HG03064 (cell line): ENCODE measurements around the gene AP5S1.
"Not testable (repeated sequence)": the region's sequence is repeated elsewhere in the genome, so short reads cannot be mapped to it uniquely, and the experiment has no call there.

Experiments used
- ATAC-seq: cut with Tn5 transposase; IDR thresholded peaks from one replicate; pipeline ENCODE4 v1.9.1; 2021; ENCODE audit warnings: low read depth; ENCODE audit not compliant: unreplicated experiment

The AP5S1 gene

DNA sequence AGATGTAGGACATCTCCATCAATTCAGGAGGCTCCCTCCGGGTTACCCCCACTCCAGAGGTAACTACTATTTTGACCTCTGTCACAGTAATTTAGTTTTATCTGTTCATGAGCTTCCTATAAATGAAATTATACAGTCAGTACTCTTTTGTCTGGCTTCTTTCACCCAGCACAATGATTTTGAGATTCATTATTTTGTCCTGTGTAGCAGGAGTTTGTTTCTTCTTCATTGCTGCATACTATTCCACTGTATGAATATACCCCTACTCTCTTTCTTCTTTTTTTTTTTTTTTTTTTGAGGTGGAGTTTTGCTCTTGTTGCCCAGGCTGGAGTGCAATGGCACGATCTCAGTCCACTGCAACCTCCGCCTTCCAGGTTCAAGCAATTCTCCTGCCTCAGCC lies 11.8 kb upstream of the AP5S1 start:
- no peak for ATAC-seq

DNA sequence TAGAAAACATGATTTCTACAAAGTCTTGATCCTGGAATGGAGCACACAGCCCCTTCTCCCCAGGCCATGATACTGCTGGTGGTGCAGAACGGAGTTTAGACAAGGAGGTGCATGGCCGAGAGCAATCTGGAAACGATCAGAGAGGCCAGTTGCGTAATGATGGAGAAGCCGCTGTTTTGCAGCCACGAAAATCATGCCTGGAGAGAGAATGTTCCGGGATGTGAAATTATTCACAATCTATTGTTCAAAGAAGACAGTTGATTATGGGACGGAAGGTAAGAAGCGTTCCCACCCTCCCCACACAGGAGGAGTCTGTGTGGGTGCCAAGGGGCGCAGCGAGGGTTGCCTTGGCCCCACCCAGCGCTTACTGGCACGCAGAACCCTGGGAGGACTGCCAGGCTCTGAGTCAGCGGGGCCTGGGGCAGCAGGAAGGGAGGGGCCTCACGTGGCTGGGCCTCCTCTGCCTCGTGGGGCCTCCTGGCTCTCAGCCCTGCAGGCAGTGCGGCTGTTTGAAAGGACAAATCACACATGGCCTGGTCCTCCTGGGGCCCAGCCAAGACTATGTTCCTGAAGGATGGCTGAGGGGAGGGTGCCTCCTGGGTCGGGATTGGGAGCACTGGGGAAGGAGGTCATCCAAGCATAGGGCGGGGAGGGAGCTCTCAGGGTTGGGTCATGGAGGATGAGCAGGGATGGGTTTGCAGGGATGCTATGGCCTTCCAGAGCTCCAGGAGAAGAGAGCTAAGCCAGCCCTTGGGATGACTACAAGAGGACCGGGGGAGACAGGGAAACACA lies 8.7 kb upstream of the AP5S1 start:
- no peak for ATAC-seq

DNA sequence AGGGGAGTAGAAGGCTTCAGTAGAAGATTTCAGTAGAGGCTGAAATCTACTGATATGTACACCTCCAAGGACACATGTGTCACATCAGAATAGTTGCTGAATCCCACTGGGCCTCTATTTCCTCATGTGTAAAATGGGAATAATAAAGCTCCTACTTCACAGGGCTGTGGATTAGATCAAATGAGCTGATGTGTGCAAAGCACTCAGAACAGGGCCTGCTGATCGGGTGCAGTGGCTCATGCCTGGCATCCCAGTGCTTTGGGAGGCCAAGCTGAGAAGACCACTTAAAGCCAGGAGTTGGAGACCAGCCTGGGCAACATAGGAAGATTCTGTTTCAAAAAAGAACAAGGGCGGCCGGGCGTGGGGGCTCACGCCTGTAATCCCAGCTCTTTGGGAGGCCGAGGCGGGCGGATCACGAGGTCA lies 8.1 kb upstream of the AP5S1 start:
- no peak for ATAC-seq

DNA sequence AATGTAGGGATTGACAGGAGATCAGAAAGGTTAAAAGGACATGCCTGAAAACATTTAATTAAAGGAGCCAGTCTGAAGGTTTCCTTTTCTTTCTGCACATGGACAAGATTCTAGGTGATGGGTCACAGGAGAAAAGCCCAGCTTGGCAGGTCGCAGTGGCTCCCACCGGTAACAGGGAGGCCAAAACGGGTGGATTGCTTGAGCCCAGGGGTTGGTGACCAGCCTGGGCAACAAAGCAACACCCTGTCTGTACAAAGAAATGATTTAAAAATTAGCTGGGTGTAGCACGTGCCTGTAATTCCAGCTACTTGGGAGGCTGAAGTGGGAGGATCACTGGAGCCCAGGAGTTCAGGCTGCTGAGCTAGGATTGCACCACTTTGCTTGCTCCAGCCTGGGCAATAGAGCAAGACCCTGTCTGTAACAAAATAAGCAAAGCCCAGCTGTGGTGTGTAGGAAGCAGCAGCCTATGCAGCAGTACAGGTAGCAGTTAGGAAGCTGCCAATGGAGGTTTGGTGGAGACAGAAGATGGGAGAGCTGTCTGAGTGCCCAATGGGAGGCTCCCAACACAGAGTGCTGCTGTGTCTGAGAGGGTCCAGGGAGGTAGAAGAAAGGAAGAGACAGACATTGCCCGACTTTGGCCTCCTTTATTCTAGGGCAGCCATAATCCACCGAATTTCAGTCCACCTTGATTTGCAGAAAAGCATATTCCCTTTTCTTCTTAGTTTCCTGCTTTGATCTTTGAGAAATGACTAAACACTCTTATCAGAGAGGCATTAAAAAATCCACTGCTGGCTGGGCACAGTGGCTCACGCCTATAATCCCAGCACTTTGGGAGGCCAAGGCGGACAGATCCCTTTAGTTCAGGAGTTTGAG lies 7.1 kb upstream of the AP5S1 start:
- ATAC-seq = no peak

DNA sequence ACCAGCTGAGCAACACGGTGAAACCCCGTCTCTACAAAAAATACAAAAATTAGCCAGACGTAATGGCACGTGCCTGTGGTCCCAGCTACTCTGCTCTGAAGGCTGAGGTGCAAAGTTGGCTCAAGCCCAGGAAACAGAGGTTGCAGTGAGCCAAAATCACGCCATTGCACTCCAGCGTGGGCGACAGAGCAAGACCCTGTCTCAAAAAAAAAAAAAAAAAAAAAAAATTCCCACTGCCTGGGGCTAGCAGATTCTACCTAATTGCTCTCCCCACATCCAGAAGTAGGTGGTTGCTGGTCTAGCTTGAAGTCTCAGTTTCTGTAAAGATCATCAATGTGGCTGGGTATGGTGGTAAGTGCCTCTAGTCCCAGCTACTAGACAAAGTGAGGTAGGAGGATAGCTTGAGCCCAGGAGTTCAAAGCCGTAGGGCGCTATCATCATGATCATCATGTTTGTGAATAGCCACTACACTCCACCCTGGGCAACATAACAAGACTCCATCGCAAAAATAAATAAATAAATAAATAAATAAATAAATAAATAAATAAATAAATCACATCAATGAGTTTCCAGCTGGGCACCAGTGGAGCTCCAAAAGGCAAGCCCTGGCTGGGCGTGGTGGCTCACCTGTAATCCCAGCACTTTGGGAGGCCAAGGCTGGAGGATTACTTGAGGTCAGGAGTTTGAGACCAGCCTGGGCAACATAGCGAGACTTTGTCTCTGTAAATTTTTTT lies 6.3 kb upstream of the AP5S1 start:
- no peak for ATAC-seq

DNA sequence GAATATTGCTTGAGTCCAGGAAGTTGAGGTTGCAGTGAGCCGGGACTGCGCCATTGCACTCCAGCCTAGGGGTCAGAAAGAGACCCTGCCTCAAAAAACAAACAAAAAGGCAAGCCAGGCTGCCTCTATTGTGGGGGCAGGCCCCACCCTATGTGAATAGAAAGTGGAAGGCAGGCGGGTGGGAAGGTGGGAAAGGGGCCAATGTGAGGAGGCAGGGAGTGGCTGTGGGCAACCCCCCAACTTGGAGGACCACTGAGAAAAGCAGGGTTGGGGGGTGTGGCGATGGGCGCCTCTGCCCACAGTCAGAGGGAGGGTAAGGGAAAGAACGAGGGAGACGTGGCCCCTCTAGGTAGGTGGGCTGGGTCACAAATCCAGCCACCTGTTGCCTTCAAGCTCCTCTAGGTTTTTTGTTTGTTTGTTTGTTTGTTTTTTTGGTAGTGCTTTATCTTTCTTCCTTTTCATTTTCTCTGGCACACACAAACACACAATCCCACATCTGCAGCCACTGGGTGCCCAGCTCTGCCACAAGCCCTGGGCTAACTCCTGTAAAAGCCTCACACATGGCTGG lies 5.3 kb upstream of the AP5S1 start:
- no peak for ATAC-seq

DNA sequence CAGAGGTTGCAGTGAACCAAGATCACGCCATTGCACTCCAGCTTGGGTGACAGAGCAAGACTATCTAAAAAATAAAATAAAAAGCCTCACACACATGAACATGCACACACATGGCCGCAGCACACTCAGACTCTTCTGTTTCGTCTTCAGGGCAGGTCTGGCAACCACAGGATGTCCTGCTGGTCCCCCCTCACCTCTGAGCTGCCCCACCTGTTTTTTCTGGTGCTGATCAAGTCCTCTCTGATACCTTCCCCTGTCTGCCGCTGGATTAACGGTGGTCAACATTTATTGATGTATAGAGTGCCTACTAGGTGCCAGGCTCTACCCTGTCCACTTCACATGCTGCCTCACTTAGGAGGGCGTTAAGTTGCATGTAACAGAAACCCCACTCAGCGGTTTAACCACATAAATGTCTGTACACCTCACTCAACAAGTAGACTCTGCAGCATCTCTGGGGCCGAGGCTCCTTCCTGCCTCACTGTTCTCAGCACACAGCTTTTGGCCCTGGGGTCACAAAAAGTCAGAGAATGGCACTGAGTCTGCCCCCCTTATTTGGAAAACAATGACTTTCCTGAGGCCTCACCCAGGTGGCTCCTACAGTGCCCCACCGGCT lies 4.5 kb upstream of the AP5S1 start:
- no peak for ATAC-seq

DNA sequence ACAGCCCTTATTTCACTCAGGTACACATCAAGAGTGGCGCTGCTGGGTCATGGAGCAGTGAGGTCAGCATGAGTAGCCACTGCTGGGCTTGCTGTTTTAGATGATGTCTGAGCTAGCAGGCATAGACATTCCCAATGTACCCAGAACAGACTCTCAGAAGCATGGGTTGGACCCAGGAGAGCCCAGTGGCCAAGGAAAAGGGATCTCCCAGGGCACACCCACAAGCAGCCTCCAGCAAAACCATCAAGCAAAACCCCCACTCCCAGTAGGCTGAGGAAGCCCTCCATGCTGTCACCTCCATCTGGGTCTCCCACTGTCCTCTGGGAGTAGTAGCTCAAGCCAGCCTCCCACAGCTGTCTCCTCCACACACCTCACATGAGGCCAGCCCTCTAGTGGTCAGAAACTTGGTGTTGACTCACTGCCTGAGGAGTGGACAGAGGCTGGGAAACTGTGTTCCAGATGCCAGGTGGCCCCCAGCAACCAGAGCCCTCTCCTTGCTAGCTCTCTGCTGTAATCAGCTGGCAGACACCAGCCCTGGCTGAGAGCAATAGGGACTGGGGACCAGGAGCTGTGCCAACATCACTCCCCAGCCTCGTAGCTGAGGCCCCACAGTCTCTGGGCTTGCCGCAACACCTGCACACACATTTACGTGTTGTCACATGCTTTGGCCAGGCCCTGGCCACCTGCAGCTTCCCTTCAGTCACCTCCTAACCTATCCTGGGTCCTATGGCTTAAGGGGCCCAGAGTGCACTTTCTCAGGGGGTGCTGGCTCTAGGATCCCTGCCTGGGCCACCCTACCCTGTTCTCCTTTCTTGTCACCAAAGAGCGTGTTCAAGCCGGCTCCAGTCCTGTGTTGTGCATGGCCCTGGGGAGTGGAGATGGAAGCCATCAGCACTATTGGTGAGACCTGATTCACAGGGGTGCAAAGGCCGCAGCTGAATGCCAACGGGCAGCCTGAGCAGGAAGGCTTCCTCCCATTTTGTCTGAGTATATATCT lies 1.9 kb upstream of the AP5S1 start:
- ATAC-seq = no peak

DNA sequence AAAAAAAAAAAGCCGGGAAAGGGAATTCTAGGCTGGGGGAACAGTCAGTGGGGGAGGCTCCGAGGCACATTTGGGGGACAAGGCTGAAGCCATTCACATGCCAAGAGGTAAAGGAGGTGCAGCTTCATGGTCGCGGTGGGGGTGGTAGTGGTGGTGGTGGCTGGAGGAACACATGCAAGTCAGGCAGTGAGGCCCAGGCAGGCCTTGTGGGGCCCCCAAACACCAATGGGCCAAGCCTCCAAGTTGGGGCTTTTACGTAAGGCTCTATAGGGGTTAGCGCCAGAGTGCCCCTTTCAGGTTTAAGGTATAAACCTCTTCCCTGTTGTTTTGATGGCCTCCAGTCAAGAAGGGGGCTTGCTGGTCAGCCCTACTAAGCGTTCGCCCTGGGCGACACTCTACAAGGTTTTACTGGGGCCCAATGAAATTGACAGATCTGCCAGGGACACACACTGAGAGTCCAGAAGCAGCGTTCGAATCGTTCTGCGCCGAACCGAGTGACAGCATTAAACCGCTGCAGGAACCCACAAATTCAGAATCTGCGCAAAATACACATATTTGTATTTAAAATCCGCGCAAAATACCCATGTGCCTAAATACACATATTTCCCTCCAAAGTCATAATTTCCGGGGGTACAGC lies 818 bp upstream of the AP5S1 start:
- ATAC-seq = no peak

DNA sequence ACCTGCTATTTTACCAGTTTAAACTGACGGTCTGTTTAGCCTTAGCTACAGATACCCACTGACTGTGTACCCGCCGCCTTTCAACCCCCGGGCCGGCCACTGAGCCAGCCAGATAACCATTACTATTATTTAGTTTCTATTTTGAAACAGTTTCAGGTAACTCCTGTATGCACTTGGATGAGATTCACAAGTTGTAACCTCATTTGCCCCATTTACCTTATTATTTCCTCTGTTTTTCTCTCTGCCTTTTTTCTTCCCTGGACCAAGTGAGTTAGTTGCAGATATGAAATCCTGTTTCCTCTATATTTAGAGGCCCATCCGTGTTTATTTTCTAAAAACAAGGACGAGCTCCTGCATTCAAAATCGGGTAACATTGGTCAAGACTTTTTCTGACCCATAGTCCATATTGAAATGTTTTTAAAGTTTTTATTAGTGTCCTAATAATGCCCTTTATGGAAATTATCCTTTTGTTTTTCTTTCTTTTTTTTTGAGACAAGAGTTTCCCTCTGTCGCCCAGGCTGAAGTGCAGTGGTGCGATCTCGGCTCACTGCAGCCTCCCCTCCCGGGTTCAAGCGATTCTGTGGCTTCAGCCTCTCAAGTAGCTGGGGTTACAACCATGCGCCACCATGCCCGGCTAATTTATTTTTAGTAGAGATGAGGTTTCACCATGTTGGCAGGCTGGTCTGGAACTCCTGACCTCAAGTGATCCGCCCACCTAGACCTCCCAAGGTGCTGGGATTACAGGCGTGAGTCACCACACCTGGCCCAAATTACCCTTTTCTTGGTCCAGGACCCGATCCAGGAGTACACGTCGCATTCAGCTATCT lies 767 bp downstream of the AP5S1 start:
- peak; percentile 1 for ATAC-seq

DNA sequence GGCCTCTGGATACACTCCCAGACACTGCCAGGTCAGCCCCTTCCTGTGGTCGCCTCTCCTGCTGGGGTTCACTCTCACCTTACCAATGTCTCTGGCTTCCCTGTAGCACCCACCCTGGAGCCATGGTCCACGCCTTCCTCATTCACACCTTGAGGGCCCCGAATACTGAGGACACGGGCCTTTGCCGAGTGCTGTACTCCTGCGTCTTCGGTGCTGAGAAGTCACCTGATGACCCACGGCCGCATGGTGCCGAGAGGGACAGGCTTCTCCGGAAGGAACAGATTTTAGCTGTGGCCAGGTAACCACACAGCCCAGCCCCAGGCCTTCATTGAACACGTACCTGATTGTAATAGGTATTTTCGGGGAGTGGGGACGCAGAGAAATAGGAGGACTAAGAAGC lies 1.6 kb downstream of the AP5S1 start:
- ATAC-seq = no peak

DNA sequence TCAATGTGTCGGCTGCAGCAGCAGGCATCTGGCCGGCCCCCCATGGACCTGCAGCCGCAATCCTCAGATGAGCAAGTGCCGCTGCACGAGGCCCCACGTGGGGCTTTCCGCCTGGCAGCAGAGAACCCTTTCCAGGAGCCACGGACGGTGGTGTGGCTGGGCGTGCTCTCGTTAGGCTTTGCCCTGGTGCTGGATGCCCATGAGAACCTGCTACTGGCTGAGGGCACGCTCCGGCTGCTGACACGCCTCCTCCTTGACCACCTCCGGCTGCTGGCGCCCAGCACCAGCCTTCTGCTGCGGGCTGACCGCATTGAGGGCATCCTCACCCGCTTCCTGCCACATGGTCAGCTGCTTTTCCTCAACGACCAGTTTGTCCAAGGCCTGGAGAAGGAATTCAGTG lies 3.5 kb downstream of the AP5S1 start:
- ATAC-seq = no peak

DNA sequence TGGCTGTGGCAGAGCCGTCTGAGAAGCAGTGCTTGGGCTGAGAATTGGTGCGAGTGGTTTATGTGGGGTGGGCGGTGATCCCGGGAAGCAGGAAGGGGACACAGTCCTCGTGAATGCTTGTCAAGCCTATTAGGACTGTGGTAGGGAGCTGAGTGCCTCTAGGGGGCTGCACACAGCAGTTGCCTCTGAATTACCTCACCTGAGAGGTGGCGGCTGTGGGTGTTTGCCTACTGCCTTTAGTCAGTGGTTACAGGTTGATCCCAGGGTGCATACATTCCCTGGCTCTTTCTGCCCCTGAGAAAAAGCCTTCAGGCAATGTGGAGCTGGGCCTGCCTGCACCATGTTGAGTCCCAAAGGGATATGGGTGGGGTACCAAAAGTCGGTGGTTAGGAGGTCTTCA lies 5.2 kb downstream of the AP5S1 start:
- ATAC-seq = no peak

DNA sequence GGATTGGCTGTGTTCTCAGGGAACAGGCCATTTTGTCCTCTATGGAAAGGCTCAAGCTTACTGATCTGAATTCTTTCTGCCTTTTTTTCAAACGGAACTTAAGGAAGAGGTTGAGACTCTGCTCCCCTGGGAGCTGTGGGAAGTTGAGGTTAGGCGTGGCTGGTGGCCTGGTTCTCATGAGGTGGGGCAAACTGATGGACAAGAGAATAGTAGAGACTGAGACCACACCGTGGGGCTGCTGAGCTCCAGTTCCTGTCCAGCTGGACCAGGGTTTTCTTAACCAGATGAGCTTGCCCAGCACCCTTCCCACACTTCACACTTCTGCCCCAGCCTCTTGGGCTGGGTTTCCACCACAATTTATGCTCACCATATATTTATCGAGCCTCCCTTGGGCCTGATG lies 6.1 kb downstream of the AP5S1 start:
- ATAC-seq = no peak

DNA sequence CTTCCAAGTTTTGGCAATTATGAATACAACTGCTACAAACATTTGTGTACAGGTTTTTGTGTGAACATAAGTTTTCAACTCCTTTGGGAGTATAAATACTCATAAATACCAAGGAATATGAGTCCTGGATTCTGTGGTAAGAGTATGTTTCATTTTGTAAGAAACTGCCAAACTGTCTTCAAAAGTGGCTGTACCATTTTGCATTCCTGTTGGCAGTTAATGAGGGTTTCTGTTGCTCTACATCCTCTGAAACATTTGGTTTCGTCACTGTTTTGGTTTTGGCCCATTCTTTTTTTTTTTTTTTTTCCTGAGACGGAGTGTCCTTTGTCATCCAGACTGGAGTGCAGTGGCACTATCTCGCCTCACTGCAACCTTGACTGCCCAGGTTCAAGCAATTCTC lies 8.5 kb downstream of the AP5S1 start:
- no peak for ATAC-seq

DNA sequence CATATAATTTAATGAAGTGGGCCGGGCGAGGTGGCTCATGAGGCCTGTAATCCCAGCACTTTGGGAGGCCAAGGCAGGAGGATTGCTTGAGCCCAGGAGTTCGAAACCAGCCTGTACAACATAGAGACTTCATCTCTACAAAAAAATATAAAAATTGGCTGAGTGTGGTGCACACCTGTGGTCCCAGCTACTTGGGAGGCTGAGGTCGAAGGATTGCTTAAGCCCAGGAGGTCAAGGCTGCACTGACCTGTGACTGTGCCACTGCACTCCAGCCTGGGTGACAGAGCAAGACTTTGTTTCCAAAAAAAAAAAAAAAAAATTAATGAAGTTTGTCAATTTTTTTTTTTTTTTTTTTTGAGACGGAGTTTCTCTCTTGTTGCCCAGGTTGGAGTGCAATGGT lies 9.5 kb downstream of the AP5S1 start:
- not testable (repeated sequence) for ATAC-seq

DNA sequence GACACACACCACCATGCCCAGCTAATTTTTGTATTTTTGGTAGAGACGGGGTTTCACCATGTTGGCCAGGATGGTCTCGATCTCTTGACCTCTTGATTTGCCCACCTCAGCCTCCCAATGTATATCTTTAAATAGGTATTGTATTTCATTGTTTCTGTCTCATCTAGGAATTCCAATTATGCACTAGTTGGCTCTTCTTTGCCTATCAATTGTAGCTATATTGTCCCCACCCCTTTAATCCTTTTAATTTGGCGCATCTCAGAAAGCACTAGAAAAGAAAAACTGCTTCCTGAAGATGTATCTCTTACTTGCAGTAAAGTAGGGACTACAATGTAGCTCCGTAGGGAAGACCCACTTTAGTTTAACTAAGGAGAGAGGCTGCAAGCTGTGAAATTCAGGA lies 15.8 kb downstream of the AP5S1 start:
- no peak for ATAC-seq

DNA sequence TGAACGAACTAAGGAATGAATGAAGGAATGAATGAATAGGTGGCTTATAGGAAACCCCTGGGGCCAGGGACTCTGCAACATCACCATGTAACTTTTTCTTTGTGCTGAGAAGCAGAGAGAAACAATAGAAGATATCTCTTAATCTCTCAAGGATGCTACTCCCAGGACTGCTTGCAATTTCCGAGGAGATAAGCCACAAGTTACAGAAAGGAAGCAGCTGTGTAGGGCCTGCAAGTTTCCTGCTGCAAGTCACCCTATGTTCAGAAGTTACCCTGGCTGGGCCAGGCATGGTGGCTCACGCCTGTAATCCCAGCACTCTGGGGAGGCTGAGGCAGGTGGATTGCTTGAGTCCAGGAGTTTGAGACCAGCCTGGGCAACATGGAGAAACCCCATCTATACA lies 19.0 kb downstream of the AP5S1 start:
- no peak for ATAC-seq
